GM12875 (cell line): Measurements from ENCODE around the gene M1AP.

Source experiments
- H3K4me3 ChIP-seq: one replicate; pipeline ENCODE4 v1.5.1; 2011; ENCODE audit warnings: low read depth, low read length, control low read depth
- TF ChIP-seq, protein P1 (sequence below): IDR thresholded peaks from 2 replicates; pipeline ENCODE4 v1.5.1; 2011; ENCODE audit warnings: low read depth, mild to moderate bottlenecking, control low read depth, inconsistent platforms, low read length, moderate library complexity, borderline replicate concordance; ENCODE audit not compliant: insufficient read depth

M1AP gene

DNA sequence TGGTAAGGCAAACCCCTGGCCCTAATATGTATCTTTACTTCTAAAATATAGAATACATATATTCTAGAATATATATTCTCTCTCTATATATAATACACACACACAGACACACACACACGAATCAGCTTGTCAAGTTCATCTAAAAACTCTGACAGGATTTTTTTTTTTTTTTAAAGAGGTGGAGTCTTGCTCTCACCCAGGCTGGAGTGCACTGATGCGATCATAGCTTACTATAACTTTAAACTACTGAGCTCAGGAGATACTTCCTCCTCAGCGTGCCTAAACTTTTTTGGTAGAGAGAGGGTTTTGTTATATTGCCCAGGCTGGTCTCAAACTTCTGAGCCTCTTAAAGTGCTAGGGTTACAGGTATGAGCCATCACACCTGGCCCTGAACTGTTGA lies 48.5 kb downstream of the M1AP start:
- H3K4me3 ChIP-seq, result no peak overlapping the region
- TF ChIP-seq, protein P1, sequence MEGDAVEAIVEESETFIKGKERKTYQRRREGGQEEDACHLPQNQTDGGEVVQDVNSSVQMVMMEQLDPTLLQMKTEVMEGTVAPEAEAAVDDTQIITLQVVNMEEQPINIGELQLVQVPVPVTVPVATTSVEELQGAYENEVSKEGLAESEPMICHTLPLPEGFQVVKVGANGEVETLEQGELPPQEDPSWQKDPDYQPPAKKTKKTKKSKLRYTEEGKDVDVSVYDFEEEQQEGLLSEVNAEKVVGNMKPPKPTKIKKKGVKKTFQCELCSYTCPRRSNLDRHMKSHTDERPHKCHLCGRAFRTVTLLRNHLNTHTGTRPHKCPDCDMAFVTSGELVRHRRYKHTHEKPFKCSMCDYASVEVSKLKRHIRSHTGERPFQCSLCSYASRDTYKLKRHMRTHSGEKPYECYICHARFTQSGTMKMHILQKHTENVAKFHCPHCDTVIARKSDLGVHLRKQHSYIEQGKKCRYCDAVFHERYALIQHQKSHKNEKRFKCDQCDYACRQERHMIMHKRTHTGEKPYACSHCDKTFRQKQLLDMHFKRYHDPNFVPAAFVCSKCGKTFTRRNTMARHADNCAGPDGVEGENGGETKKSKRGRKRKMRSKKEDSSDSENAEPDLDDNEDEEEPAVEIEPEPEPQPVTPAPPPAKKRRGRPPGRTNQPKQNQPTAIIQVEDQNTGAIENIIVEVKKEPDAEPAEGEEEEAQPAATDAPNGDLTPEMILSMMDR, result no peak

GRCh38 chr2:74597410-74597809 lies 50.7 kb downstream of the M1AP start:
- no peak overlapping the region for H3K4me3 ChIP-seq
- TF ChIP-seq, protein P1, result no peak

DNA sequence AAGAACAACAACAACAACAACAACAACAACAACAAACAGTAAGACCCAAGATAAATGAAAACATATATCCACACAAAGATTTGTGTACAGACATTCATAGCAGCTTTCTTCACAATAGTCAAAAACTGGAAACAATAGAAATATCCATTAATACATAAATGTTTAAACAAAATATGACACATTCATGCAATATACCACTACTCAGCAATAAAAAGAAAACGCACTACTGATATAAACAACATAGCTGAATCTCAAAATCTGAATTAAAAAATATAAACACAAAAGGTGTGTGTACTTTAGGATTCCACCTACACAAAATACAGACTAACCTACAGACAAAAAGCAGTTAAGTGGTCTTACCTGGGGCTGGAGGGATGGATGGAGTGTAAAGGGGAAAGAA lies 51.5 kb downstream of the M1AP start:
- TF ChIP-seq, protein P1, result no peak
- no peak overlapping the region for H3K4me3 ChIP-seq

DNA sequence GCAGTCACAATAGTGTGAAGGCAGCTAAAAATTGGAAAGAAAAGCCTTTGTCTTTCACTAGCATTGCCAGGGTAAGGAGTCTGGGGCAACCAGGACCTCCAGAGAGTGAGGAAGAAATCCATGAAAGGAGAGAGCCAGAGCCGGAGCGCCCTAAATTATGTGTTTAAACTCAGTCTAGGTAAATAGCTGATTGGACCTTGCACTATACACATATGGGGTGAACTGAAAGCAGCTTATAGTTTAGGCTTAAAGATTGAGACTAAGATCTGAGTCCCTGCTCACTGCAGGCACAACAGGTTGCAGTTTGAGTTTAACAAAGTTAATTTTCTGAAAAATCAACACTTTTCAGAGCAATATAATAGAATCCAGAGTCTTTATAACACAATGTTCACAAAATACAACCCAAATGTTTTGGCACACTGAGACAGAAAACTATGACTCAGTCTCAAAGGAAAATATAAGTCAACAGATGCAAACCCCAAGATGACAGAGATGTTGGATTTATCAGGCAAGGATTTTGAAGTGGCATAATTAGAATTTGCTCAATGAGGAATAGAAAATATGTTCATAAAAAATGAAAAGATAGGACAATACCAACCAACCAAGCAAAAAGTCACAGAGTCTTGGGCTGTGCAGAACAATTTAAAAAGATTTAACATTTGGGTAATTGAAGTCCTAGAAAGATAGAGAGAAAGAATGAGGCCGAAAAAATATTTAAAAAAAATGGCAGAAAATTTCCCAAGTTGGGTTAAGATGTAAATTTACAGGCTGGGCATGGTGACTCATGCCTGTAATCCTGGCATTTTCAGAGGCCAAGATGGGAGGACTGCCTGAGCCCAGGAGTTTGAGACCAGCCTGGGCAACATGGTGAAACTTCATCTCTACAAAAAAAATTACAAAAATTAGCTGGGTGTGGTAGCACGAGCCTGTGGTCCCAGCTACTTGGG lies 54.0 kb downstream of the M1AP start:
- no peak overlapping the region for H3K4me3 ChIP-seq
- TF ChIP-seq, protein P1, result no peak

GRCh38 chr2:74588664-74589063 lies 59.5 kb downstream of the M1AP start:
- TF ChIP-seq, protein P1, result no peak

DNA sequence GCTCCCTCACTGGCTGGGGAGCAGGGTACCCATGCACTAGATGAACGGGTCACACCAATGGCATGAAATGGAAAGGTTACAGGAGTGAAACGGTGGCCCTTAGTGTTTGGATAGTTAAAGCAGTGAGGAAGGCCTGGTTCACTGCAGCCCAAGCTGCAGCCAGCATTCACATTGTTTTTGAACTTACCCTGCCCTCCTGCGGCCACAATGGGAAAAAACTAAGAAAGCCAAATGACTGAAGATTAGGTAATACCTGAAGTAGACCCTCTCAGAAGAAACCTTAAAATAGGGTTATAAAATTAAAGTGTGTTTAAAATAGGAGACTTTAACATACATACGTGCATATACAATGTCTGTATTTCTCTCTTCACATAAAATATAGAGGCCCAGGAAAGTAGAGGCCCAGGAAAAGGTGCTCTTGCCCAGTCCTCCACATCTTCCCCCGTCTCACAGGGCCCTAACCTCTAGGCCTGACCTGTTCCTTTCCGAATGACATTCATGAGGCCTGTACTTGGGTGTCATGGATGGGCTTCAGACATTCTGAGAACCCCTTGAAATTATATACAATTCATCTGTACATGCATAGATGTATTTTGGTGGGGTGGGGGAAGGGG lies 60.4 kb downstream of the M1AP start:
- H3K4me3 ChIP-seq, result no peak overlapping the region

More at GRCh38 chr2:74588664-74589063, 59.5 kb downstream of the M1AP start:
- H3K4me3 ChIP-seq, result no peak overlapping the region

More for the DNA sequence above, 60.4 kb downstream of the M1AP start:
- TF ChIP-seq, protein P1, result peak; percentile 53; the same call in 1 of the 2 replicates
